ENCODE measurements around the gene SLC9C1. TPM values are rescaled to one million over a fixed set of nuclear protein-coding genes. Genes with fewer than 3 reads are reported as not detected.
A peak's percentile ranks its signal among the peaks of the same experiment; 100 is the strongest.

SLC9C1 gene
- total and polyA plus RNA-seq, 9 of the 15 experiments (the other 6 are each of a cell fraction or from before 2014, with no cell fraction given) = not detected

DNA sequence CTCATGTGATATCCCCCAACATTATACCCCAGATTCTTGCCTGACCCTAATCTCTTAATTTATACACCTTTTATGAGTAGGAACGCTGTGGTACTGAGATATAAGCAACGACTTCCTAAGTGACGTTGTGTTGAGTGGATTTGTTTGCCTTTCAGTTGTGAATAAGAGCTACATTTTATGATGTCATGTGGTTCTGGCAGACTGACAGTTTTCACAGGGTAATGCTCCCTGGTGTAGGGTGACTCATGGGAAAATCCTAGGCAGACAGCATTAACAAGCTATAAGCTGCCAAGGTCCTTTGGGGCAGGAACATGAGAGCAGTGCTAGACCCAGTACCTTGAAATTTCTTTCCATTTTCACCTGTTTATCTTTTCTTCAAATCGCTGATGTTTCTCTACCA is 196.6 kb downstream of the SLC9C1 start (continued):
- TF ChIP-seq, protein P1, sequence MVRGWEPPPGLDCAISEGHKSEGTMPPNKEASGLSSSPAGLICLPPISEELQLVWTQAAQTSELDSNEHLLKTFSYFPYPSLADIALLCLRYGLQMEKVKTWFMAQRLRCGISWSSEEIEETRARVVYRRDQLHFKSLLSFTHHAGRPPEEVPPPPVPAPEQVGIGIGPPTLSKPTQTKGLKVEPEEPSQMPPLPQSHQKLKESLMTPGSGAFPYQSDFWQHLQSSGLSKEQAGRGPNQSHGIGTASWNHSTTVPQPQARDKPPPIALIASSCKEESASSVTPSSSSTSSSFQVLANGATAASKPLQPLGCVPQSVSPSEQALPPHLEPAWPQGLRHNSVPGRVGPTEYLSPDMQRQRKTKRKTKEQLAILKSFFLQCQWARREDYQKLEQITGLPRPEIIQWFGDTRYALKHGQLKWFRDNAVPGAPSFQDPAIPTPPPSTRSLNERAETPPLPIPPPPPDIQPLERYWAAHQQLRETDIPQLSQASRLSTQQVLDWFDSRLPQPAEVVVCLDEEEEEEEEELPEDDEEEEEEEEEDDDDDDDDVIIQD (CRISPR knock-in tag; IDR thresholded peaks at IDR 0.05) = no peak
- no peak for TF ChIP-seq EWSR1 (IDR thresholded peaks at IDR 0.05; ENCODE audit: borderline replicate concordance, low read depth, partially characterized antibody)
- TF ChIP-seq JUN (IDR thresholded peaks at IDR 0.05; ENCODE audit: borderline replicate concordance, low read depth, low read length) = 0 out of 2 replicates have a peak, but pooled peaks have one; percentile 28
- TF ChIP-seq JUN (CRISPR knock-in tag; IDR thresholded peaks at IDR 0.05; ENCODE audit: borderline replicate concordance) = no peak
- TF ChIP-seq, protein P2, sequence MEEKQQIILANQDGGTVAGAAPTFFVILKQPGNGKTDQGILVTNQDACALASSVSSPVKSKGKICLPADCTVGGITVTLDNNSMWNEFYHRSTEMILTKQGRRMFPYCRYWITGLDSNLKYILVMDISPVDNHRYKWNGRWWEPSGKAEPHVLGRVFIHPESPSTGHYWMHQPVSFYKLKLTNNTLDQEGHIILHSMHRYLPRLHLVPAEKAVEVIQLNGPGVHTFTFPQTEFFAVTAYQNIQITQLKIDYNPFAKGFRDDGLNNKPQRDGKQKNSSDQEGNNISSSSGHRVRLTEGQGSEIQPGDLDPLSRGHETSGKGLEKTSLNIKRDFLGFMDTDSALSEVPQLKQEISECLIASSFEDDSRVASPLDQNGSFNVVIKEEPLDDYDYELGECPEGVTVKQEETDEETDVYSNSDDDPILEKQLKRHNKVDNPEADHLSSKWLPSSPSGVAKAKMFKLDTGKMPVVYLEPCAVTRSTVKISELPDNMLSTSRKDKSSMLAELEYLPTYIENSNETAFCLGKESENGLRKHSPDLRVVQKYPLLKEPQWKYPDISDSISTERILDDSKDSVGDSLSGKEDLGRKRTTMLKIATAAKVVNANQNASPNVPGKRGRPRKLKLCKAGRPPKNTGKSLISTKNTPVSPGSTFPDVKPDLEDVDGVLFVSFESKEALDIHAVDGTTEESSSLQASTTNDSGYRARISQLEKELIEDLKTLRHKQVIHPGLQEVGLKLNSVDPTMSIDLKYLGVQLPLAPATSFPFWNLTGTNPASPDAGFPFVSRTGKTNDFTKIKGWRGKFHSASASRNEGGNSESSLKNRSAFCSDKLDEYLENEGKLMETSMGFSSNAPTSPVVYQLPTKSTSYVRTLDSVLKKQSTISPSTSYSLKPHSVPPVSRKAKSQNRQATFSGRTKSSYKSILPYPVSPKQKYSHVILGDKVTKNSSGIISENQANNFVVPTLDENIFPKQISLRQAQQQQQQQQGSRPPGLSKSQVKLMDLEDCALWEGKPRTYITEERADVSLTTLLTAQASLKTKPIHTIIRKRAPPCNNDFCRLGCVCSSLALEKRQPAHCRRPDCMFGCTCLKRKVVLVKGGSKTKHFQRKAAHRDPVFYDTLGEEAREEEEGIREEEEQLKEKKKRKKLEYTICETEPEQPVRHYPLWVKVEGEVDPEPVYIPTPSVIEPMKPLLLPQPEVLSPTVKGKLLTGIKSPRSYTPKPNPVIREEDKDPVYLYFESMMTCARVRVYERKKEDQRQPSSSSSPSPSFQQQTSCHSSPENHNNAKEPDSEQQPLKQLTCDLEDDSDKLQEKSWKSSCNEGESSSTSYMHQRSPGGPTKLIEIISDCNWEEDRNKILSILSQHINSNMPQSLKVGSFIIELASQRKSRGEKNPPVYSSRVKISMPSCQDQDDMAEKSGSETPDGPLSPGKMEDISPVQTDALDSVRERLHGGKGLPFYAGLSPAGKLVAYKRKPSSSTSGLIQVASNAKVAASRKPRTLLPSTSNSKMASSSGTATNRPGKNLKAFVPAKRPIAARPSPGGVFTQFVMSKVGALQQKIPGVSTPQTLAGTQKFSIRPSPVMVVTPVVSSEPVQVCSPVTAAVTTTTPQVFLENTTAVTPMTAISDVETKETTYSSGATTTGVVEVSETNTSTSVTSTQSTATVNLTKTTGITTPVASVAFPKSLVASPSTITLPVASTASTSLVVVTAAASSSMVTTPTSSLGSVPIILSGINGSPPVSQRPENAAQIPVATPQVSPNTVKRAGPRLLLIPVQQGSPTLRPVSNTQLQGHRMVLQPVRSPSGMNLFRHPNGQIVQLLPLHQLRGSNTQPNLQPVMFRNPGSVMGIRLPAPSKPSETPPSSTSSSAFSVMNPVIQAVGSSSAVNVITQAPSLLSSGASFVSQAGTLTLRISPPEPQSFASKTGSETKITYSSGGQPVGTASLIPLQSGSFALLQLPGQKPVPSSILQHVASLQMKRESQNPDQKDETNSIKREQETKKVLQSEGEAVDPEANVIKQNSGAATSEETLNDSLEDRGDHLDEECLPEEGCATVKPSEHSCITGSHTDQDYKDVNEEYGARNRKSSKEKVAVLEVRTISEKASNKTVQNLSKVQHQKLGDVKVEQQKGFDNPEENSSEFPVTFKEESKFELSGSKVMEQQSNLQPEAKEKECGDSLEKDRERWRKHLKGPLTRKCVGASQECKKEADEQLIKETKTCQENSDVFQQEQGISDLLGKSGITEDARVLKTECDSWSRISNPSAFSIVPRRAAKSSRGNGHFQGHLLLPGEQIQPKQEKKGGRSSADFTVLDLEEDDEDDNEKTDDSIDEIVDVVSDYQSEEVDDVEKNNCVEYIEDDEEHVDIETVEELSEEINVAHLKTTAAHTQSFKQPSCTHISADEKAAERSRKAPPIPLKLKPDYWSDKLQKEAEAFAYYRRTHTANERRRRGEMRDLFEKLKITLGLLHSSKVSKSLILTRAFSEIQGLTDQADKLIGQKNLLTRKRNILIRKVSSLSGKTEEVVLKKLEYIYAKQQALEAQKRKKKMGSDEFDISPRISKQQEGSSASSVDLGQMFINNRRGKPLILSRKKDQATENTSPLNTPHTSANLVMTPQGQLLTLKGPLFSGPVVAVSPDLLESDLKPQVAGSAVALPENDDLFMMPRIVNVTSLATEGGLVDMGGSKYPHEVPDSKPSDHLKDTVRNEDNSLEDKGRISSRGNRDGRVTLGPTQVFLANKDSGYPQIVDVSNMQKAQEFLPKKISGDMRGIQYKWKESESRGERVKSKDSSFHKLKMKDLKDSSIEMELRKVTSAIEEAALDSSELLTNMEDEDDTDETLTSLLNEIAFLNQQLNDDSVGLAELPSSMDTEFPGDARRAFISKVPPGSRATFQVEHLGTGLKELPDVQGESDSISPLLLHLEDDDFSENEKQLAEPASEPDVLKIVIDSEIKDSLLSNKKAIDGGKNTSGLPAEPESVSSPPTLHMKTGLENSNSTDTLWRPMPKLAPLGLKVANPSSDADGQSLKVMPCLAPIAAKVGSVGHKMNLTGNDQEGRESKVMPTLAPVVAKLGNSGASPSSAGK (IDR thresholded peaks at IDR 0.05) = no peak
- no peak for TF ChIP-seq ZNF785 (CRISPR knock-in tag; IDR thresholded peaks at IDR 0.05)
- no peak for TF ChIP-seq ZNF75A (CRISPR knock-in tag; IDR thresholded peaks at IDR 0.05)
- TF ChIP-seq RBBP5 (IDR thresholded peaks at IDR 0.05; ENCODE audit: borderline replicate concordance, insufficient read depth, low read length, poor library complexity, severe bottlenecking) = no peak
- TF ChIP-seq RBM15 (IDR thresholded peaks at IDR 0.05; ENCODE audit: insufficient read depth, low read length) = no peak
- TF ChIP-seq JUNB (CRISPR knock-in tag; conservative IDR thresholded peaks at IDR 0.05) = no peak
- no peak for TF ChIP-seq ZNF140 (CRISPR knock-in tag; IDR thresholded peaks at IDR 0.05)
- TF ChIP-seq ARHGAP35 (IDR thresholded peaks at IDR 0.05; ENCODE audit: partially characterized antibody) = no peak
- peak; percentile 67 for TF ChIP-seq FOSL1 (tag; conservative IDR thresholded peaks at IDR 0.05)
- no peak for TF ChIP-seq U2AF1 (optimal IDR thresholded peaks at IDR 0.05; ENCODE audit: low read depth, low read length)
- no peak for TF ChIP-seq ATF1 (CRISPR knock-in tag; IDR thresholded peaks at IDR 0.05)
- TF ChIP-seq ATF1 (tag; IDR thresholded peaks at IDR 0.05) = 0 out of 2 replicates have a peak, but pooled peaks have one; percentile 28
- no peak for TF ChIP-seq ZNF586 (CRISPR knock-in tag; conservative IDR thresholded peaks at IDR 0.05)
- TF ChIP-seq MECOM (CRISPR knock-in tag; IDR thresholded peaks at IDR 0.05) = no peak
